Hair follicular keratinocyte (primary cell): ENCODE data around the gene WNK2. TPM values are rescaled to one million over a fixed set of nuclear protein-coding genes. Genes with fewer than 3 reads are reported as not detected.

Experiments used
- total RNA-seq: library from RNA; depleted of rRNA; stranded (reverse); fragments of >200 nt; gene quantifications from 2 replicates; pipeline ENCODE4 v1.2.3, GENCODE V29; 2015

Gene WNK2
- total RNA-seq, result not detected in 2 replicates

DNA sequence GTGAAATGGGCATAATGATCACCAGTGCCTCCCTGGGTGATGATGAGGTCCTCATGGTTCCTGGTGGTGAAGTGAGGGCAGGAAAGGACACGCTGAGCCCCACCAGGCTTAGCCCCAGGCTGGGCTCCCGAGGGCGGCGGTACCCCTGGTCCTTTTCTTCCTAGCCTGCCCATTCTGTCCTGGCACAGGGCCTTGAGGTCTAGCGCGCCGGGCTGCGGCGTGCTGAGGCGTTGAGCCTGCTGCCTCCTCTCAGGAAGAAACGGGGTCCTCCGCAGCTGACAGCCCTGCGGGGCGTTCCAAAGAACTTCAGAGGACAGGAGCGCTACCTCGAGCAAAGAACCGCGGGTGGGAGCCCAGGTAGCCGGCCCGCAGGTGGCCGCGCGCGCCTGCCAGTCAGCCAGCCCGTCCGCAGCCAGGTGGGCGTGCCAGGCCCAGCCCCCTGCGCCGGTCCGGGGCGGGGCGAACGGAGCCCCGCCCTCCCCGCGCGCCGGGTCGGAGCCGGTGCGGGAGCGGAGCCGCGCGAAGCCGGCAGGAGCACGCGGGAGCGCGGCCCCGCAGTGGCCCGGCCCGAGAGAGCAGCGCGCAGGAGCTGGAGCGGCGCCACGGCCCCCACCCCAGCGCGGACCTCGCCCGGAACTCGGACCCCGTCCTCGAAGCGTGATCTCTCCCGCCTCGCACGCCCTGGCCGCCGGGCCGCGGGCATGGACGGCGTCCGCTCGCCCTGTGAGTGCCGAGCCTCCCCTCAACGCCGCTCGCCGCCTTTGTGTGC, at the start of gene WNK2:
TSS of gene WNK2 (plus strand) at position 477 of the 769 bp plus-strand sequence. CDS start 791 bp downstream, outside the sequence.

Other genes with a start within 250 kb of the WNK2 start
- 0.04 and 0.16 TPM in 2 replicates for gene FGD3, start 236.6 kb upstream of the WNK2 start, total RNA-seq
- gene SUSD3, start 125.4 kb upstream of the WNK2 start, total RNA-seq, result 2.1 and 3.1 TPM in 2 replicates
- 53.7 and 76.0 TPM in 2 replicates for gene CARD19, start 87.9 kb upstream of the WNK2 start, total RNA-seq
- gene NINJ1, start 49.9 kb upstream of the WNK2 start, total RNA-seq, result 45.6 and 51.9 TPM in 2 replicates